GM10847 (cell line): ENCODE measurements around the gene NR1H4.

Experiments
- POLR2A ChIP-seq: IDR thresholded peaks from 2 replicates; pipeline ENCODE4 v1.6.1; 2011; ENCODE audit not compliant: insufficient read length; ENCODE audit errors: extremely low read depth

The NR1H4 gene

DNA sequence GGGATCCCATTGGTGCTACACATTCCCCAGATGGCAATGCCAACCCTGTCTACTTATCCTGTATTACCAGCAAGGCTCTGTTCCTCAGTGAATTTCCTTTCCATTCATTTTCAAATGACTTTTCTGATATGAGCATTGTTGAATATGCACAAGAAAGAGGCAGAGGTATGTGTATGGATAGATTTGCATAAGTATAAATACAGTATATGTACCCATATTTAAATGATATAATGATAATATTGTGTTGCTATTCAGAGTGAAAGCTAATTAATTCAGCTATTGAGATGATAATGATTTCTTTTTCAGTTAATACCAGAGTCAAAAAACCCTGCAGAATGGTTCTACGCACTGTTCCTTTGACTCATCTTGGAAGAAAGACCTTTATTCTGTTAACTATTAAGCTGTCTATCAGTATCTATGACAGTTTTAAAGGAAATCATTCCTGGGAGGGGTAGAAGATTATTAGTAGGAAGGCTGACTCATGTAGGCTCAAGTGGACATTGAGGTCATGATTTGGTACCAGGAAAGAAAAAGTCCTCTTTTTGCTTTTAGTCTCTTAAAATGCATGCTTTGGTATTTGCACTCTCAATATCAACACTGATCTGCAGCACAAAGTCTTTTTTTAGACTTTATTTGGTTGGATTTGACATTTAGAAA, 54.9 kb downstream of the NR1H4 start:
- no peak for TF ChIP-seq POLR2A

DNA sequence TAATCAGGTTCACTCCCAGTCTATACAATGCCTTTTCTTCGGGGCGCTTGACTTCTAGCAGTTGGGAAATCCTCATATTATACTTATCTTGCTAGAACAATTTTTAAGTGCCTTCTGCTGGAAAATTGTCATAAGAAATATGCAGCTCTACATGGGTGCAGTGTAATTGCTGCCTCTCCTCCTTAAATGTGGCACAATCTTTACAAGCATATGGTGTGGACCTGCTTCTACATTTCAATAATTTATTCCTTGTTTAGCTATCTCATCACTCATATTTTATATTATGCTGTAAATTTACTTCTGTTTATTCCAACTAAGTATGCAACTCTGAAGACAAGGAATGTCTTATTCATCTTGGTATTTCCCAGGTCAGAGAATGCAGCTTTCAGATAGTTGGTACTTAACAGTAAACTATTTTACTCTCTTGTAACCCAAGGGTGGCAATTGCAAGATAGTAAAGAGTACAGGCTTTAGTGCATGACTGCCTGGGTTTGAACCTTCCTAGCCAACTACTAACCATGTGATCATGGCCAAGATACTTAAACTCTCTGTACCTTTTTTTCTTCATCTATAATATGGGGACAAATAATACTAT, 56.2 kb downstream of the NR1H4 start:
- TF ChIP-seq POLR2A = no peak

DNA sequence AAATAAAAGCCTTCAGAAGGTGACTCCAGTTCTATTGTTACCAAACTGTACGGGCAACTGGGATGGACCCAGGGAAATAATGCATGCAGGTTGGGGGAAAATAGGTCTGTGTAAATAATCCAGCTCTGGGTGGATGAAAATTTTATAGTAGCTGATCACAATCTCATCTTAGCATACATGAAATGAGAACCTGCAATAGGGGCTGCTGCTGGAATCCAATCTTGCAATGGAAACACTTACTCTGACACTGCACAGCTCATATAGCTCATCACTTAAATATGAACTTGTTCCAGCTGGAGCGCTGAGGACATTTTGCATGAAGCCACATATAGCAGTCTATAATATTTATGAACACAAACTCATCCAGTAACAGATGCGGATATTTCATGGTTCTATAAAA, 59.7 kb downstream of the NR1H4 start:
- TF ChIP-seq POLR2A = no peak

DNA sequence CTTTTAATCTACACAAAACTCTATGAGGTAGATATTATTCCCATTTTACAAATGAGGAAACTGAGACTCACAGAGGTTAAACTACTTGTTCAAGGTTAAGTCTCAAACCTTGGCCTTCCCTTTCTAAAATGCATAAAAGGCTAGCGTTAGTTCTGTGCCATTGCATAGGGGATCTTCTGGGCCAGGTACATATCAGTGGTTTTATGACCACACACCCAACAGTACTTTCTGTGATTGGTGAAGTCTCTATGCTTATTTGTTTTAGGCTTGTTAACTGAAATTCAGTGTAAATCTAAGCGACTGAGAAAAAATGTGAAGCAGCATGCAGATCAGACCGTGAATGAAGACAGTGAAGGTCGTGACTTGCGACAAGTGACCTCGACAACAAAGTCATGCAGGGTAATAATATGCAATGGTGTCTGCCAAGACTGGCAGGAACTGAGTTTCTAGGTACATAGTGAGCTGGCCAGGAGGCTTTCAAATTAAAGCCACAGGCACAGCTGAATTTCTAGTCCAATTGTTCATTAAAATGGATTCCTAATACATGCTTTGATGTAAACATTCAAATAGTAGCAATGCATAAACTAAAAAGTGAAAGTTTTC, 61.1 kb downstream of the NR1H4 start:
- no peak for TF ChIP-seq POLR2A

DNA sequence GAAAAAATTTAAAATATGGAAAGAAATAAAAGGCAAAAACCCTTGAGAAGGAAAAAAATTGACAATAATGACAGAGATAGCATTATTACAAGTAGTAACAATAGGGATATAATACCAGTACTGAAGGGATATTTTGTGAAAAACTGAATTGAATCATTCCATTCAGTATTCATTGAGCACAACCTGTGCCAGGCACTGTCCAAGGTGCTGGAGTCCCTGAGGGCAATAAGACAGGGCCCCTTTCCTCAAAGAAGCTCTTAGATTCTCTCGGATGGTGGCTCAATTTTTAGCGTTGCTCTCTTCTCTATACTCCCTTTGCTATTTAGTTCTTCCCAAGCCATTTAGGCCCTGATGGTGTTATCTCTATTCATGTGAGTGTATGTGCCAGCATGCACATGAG, 65.5 kb downstream of the NR1H4 start:
- no peak for TF ChIP-seq POLR2A

DNA sequence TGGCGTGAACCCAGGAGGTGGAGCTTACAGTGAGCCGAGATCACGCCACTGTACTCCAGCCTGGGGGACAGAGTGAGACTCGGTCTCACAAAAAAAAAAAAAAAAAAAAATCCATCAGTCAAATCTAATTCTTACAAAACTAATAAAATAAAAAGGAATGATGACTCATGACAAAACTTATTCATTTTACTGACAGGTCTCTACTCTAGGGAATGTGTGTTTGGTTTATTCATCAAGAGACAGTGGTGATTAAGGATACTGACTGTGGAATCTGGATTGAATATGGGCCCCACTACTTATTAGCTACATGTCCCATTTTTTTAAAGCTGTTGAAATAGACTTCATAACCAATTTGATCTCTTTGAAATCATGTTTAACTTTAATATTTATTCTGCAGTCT, 70.5 kb downstream of the NR1H4 start:
- no peak for TF ChIP-seq POLR2A

DNA sequence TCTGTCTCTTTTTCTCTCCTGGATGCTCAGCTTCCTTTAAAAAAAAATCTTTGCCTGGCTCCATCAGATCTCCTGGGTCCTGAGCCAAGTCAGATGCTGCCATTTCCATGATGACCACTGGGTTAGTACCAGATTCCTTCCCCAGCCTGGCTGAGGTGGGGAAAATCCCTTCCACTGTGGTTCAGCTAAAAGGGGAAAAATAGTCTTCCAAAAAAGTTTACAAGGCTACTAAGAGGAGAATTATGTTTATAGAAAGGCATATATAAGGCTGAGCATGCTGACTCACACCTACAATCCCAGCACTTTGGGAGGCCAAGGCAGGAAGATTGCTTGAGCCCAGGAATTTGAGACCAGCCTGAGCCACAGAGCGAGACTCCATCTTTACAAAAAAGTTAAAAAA, 71.4 kb downstream of the NR1H4 start:
- no peak for TF ChIP-seq POLR2A

DNA sequence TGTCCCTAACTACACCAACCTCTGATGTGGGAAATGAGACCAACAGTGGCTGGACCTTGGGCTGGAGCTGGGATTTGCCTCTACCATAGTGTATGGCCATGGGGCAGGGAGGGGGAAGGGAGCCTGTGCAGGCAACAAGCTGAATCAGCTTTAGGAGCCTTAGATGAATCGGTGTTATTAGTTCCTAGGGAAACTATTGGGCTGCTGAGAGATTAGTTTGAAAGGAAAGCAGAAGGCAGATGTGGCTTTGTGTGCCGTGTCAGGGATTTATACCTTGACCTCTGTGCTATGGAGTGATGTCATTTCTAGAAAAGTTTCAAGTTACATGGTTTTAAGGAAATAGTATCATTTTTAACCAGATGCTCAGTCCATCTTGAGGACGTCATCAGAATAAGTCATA, 80.3 kb downstream of the NR1H4 start:
- no peak for TF ChIP-seq POLR2A

DNA sequence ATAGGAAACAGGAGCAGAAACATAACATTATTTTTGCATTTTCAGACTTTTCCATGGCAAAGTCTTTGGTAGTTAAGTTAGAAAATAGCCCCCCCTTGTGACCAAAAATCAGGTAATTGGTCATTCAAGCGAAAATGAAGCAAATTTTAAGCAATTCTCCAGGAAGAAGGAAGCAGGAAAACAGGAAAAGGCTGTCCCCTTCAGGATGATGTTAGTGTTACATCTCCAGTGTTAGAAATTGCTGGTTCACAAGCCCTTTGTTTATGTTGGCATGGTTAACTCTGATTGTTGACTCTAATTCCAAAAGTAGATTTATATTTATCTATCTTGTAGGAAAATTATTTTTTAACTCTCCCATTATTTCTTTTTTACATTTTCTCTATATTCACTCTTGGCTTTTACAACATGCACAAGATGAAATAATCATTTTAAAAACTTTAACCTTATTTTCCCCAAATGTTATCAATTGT, 81.0 kb downstream of the NR1H4 start:
- TF ChIP-seq POLR2A = no peak

DNA sequence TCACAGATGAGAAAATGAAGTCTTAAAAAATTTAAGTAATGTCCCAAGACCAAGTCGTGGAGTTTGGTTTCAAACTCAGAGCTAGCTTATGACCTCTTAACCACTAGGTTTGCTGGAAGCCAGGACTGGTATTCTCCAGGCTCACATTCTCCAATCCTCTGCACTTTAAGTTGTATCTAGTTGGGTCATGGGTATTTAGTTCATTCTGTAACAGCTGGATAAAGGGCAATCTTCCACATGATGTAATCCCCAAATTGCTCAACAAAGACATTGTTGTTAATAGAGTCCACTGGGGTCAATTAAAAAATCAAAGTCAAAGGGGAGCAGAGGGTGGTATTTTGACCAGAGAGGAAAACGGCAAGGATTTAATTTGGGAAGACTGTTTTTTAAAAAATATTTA, 82.1 kb downstream of the NR1H4 start:
- TF ChIP-seq POLR2A = no peak

DNA sequence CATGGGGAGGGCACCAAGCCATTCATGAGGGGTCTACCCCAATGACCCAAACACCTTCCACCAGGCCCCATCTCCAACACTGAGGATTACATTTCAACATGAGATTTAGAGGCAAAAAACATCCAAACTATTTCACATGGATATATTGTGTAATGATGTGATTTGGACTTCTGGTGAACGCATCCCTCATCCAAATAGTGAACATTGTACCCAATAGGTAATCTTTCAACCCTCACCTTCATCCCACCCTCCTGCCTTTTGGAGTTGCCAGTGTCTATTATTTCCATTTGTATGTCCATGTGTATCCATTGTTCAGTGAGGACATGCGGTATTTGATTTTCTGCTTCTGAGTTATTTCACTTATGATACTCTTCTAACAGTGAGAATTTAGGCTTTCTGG, 83.7 kb downstream of the NR1H4 start:
- no peak for TF ChIP-seq POLR2A

DNA sequence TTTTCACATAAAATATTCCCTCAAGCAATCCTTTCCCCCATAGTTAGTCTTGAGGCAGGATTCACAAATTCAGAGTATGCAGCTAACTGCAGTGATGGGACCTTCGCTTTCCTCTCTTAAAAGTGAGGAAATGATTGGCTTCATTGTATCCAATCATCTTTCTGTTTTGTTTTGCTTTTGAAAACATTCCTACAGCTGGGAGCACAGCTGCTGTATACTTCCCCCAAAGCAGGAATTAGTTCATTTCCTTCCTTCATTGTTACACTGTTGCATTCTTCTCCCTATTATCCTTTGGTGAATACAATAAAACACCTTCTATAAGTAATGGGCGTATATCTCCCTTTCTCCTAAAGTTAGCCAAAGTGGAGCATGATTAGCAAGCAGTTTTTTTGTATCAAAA, 90.4 kb downstream of the NR1H4 start:
- TF ChIP-seq POLR2A = no peak

DNA sequence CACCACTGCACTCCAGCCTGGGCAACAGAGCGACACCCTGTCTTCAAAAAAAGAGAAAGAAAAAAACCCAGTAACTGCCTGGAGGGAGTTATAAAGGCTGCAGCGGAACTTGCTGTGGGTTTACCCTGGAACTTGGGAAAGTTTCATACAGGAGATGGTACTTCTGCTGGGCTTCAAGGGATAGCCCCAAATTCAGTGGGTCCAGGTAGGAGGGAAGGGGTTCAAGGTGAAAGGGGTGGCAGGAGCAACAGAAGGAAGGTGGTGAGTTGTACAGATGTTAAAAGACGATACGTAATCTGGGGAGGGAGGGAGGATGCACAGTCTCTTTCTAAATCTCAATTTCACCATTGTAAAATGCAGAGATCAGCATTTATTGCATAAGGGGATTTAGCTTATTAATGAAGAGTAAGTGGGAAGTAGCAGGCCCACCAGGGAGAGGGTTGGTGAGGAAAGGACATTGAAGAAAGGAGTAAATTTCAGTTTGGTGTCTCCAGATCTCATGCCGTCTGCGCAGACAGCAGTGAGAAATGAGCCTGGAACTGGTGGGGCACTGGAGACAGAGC, 91.3 kb downstream of the NR1H4 start:
- TF ChIP-seq POLR2A = no peak

DNA sequence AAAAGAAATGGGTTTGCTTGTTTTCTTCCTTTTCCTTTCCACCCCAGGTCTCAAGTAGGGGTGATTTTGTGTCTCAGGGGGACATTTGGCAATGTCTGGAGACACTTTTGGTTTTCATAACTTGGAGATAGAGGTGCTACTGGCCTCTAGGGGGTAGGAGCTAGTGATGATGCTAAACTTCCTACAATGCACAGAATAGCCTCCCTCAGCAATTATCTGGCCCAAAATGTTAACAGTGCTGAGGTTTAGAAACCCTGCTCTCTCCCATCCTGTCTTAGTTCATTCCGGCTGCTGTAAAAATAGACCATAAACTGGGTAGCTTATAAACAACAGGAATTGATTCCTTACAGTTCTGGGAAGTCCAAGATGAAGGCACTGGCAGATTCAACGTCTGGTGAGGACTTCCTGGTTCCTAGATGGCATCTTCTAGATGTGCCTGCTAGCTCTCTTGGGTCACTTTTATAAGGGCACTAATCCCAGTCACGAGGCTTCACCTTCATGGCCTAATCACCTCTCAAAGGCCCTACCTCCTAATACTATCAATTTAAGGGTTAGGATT, 92.4 kb downstream of the NR1H4 start:
- TF ChIP-seq POLR2A = no peak

DNA sequence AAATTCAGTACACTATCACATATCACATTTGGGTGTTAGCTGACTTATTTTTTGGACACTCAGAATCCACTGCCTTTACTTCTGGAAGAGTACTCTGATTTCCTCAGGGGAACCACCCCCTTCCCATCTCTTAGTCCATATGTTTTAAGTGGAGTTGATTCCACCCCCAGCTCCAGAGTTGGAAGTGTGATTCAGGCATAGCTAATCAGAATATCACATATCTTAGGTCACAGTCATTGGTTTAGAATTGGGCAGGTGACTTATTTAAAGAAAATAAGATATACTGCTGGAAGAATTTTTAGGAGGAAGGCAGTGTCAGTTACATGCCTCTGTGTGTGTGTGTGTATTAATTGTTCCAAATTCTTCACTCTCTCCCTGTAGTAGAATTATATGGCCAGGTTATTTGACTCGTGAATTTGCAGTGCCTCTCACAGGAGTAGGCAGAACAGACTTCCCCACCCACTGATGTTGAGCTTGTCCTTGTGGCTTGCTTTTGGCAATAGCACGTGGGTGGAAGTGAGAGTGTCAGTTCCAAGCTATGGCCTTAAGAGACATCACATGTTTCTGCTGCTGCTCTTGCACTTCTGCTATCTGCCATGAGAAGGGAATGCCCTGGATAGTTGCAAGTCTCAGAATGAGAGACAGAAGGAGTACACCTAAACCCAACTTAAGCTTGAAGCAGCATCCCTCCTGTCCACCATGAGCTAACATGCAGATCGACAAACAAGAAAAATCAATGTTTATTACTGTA, 93.4 kb downstream of the NR1H4 start:
- no peak for TF ChIP-seq POLR2A
